GM19468 (cell line): ENCODE measurements around the gene BDKRB1.
"Not testable (repeated sequence)": the region's sequence is repeated elsewhere in the genome, so short reads cannot be mapped to it uniquely, and the experiment has no call there.

Source experiments
- ATAC-seq: cut with Tn5 transposase; IDR thresholded peaks from one replicate; pipeline ENCODE4 v1.9.1; 2021; ENCODE audit warnings: mild to moderate bottlenecking, moderate library complexity, moderate number of reproducible peaks; ENCODE audit not compliant: unreplicated experiment; ENCODE audit errors: extremely low read depth

BDKRB1 gene

DNA sequence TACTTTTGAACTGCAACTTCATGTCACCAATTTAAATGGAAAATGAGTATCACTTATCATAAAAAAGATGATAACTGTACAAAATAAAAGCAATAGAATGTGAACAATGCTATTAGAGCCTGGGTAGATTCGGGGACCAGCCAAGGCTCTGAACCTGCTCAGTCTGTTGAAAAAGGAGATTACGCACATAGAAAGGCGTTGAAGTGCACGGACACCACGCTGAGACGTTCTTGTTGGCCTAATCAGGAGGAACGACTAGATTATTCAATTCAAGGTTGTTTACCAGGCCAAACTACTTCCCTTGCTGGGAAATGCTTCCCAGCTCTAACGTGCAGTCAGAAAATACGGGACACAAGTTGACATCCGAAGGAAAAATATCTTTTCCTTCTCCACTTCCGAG is 23.5 kb upstream of the BDKRB1 start:
- ATAC-seq, result no peak

DNA sequence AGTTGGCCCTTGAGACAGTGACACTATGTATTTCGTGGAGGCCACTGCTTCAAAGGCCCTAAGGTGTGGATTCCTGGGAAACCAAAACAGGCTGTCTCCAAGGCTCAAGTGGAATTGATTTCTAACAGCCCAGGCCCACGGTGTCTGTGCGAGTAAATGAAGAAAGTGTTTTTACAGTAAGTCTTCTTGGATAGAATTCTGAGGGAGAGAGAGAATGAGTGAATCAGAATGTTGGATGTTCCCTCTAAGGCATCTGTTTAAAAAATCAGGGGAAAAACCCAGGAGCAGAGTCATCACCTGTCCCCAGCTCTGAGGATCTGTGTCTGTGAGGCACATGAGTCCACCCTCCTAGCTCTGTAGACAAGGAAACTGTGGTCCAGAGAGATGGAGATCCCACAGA is 22.3 kb upstream of the BDKRB1 start:
- no peak for ATAC-seq

DNA sequence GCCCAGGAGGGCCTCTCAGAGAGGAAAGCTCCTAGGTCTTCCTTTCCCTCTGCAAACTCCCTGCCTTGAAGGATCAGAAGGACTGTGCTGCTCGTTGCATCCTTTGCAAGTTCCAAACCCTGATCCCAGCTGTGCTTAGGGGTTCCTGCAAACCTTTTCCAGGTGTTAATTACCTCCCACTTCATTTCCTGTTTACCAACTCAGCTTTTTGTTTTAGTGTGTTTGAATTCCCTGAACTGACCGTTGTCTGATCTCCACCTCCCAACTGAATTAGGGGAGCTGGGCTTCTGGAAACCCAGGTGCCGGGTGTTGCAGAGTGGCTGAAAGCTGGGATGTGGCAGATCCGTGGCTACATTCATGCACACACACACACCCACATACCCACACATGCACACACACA is 20.6 kb upstream of the BDKRB1 start:
- ATAC-seq, result no peak

DNA sequence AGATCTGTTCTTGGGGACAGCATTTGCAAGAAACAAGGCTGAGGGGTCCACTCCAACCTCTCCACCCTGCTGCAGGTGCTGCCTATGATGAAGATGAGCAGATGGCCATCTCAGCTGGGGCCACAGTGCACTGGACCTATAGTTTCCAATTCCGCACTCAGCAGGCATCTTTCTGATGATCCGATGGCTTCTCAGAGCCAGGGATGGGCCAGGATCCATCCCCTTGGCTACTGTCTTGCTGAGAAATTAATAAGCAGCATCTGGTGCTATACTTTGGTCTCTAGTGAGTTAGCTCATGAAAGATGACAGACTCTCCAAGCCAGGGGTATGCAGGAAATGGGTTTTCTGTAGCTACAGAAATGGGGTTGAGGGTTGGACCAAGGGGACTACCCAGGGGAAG is 18.4 kb upstream of the BDKRB1 start:
- no peak for ATAC-seq

DNA sequence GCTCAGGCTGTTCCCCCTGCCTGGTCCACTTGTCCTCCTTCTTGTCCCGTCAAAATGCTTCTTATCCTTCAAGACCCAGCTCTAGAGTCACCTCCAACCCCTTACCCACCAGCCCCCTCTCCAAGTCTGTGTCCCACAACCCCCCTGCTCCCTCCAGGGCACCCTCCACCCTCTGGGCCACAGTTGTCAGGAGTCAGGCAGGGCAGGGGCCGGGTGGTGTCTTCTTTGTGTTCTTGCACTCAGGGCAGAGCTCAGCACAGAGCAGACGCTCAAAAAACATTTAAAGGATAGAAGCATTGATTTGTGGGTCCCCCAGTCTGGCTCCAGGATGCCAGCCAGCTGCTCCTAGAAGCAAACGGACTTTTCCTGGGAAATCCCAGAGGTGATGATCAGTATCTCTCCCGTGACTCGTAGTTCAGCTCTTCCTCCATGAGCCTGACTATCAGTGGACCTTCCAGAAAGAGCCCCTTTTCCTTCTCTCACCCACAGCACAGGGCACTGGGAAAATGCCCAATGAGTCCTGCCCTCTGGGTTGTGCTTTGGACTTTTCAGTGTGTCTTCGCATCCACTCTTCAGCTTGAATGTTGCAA is 17.2 kb upstream of the BDKRB1 start:
- no peak for ATAC-seq

DNA sequence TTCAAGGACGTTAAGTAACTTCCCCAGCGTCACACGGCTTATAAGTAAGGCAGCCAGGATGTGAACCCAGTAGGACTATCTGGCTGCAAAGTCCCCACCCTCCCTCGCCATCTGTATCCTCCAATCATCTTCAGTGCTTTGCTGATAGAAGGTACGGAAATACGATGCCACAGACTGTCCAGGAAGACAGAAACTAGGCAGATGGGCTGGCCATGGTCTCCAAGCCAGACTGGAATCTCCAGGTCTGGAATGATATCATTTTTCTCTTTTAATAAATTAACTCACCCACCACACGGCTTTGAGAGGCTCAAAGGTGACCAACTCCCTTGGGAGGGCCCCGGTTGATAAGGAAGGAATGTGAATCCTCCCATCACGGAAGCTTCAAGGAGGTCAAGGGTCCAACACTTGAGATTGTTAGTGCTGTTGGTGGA is 16.3 kb upstream of the BDKRB1 start:
- ATAC-seq, result no peak

DNA sequence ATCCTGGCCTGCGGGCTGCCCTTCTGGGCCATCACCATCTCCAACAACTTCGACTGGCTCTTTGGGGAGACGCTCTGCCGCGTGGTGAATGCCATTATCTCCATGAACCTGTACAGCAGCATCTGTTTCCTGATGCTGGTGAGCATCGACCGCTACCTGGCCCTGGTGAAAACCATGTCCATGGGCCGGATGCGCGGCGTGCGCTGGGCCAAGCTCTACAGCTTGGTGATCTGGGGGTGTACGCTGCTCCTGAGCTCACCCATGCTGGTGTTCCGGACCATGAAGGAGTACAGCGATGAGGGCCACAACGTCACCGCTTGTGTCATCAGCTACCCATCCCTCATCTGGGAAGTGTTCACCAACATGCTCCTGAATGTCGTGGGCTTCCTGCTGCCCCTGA is 15.4 kb upstream of the BDKRB1 start:
- ATAC-seq, result no peak

DNA sequence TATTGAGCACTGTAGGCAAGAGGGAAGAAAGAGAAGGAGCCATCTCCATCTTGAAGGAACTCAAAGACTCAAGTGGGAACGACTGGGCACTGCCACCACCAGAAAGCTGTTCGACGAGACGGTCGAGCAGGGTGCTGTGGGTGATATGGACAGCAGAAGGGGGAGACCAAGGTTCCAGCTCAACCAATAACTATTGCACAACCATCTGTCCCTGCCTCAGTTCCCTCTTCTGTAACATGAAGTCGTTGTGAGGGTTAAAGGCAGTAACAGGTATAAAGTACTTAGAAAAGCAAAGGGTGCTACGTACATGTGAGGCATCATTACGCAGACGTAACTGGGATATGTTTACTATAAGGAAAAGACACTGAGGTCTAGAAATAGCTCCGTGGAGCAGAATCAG is 13.9 kb upstream of the BDKRB1 start:
- ATAC-seq, result no peak

DNA sequence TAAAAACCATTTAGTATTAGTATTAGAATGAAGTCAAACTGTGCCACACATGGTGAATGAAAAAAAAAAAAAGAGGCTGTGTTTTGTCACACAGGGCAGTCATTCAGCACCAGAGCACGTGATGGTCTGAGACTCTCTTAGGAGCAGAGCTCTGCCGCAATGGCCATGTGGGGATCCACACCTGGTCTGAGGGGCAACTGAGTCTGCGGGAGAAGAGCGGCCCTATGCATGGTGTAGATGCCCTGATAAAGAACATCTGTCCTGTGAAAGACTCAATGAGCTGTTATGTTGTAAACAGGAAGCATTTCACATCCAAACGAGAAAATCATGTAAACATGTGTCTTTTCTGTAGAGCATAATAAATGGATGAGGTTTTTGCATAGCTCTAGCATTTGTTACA is 12.2 kb upstream of the BDKRB1 start:
- no peak for ATAC-seq

DNA sequence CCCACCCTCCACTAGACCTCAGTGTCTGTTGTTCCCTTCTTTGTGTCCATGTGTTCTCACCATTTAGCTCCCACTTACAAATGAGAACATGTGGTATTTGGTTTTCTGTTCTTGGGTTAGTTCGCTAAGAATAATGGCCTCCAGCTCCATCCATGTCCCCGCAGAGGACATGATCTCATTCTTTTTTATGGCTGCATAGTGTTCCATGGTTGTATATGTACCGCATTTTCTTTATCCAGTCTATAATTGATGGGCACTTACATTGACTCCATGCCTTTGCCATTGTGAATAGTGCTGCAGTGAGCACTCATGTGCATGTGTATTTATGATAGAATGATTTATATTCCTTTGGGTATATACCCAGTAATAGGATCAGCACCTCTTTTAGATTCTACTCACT is 10.9 kb upstream of the BDKRB1 start:
- not testable (repeated sequence) for ATAC-seq

DNA sequence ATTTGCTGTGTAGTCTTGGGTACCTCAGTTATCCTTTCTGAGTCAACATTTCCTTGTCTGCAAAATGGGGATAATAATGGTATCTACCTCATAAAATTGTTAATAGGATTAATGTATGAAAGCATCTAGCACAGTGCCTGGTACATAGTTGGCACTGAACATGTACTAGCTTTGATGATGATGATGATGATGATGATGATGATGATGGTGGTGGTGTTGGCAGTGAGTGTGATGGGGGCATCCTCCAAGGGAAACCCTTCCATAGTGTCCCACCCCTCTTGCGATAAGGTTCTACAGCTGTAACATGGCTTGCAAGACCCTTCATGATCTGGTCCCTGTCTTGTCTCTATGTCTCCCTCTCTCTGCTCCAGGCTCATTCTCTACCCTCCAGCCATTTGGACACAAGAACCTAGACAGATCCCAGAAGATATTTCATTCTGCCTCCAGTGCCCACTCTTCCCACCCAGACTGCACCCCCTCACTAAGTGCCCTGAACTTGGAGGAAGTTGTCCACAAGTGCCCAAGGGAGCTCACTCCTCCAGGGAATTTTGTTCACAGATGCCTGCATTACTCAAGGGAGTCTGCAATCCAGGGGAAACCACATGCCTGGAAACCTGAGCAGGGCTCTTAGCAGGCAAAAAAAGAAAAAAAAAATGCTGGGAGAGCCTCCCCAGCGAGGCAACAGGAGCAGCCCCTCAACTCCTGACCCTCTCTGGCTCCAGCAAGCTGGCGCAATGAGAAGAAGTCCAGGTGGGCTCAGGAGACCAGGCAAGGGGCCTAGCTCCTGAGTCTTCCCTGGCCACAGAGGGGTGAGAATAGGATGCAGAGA is 10.1 kb upstream of the BDKRB1 start:
- ATAC-seq, result no peak

DNA sequence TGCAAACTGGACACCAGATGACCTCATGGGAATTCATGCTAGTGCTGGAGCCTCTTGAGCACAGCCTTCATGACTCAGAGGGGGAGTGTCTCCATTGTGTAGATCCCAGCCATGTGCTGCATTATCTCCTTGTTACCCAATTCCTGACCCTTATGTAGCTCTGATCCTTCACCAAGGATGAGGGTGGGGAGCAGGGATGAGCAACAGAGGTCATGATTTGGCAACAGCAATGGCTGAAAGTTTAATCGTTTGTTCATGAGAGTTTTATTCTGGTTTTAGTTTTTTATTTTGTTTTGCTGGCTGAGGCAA is 9.5 kb upstream of the BDKRB1 start:
- no peak for ATAC-seq

DNA sequence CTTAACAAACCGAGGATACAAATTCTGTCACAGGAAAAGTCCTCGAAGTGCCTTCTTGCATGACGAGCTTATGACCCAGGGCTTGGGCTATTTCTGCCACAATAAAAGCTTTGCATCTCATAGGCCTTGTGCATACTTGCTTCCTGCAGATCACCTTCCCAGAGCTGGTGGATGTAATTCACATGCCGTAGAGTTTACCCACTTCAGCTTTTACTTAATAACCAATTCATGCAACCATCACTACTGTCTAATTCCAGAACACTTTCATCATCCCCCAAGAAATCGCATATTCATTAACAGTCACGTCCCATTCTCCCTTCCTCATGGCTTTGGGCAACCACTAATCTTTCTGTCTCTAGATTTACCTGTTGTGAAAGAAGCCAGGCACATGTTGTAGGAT is 9.0 kb upstream of the BDKRB1 start:
- ATAC-seq, result no peak

DNA sequence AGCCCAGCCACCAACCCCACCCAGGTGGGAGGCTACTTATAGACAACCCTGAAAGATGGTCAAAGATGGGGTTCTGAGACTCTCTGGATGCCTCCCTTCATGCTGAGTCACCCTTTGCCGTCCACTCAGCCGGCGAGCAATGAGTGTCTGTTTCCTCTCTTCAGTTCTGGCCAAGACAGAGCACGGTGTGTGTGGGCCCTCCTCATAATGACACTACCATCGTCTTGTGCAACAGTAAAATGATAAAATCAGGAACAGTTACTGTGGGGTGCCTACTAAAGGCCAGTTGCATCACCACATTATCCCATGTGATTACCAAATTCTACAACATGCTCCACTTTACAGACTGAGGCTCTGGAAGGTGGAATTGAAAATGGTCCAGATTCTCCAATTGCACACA is 7.0 kb upstream of the BDKRB1 start:
- no peak for ATAC-seq

DNA sequence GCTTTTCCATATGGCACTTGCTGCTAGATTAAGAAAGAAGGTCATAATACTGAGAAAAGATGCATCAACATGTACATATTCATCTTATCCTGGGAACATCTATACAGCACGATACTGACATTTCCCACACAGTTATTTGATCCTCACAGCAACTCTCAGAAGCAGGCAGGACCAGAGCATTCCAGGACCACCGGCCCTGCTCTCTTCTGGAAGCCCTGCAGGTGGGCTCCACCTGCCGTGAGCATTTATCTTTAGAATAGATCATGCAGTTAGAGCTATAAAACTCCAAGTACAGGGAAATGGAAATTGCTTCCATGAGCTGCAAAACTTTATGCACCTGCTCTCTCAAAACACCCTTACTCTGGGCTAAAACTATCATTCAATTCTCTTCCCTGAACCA is 5.5 kb upstream of the BDKRB1 start:
- no peak for ATAC-seq

DNA sequence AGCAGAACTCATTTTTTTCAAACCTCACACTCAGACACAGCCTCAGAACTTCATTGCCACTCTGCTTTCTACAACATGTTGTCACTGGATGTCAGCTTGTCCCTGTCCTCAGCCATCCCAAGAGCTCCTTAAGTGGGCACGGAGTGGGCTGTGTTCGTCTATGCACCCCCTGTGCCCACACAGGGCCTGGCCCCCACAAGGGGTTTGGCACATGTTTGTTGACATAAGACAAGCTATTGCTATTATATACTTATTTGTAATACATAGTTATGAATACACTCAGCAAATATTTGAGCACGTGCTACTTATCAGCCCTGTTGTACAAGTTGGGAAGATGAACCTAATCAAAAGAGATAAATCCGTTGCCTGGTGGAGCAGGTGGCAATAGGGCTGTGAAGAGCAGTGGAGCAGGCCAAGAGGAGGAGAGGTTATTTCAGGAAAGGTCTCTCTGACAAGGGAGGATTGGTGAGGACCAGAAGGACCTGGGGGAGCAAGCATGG is 4.3 kb upstream of the BDKRB1 start:
- no peak for ATAC-seq

DNA sequence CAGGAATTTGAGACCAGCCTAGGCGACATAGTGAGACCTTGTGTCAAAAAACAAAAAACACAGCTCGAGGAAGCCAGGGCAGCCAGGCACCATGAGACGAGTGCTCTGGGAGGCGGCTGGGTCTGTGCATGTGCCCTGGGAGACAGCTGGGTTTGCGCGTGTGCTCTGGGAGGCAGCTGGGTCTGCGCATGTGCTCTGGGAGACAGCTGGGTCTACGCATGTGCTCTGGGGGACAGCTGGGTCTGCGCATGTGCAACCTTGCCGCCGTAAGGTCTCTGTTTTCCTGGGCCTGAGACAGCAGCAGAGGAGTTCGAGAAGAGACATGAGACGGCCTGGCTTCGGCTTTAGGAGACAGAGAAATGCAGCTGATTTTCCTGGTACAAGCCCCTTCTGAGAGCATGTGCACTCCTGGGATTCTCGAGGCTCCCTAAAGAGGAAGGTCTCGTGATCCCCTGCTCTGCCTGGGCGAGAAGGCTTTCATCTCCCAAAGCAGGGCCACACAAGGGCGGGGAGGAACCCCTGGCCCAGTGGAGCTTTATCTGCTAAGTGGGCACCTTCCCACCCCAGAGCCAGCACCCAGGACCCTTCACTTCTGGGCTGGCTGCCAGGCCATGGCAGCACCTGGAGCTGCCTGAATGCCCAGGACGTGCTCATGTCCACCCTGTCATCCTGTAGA is 3.5 kb upstream of the BDKRB1 start:
- ATAC-seq, result no peak

DNA sequence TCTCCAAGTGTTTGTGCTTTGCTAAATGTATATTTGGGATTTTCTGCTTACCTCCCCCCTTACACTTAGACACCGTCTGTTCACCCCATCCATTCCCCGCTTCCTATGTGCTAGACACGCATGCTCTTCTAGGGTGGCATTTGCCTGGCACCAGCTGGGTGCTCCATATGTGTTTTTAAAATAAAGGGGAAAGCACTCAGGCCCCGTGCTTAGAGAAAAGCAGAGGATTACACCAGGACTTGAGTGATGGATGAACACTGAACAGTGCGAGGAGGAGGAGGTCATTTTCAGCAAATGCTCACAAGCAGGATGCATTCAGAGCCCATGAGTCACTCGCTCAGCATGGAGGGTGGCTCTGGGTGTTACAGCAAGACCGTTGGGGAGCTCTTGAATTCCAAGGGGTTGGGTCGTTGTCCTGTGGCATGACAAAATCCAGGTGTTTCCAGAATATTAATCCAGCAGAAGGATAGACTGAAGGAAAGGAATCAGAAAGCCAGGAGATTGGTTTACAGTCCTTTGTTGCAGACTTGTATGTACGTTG is 2.9 kb upstream of the BDKRB1 start:
- no peak for ATAC-seq

DNA sequence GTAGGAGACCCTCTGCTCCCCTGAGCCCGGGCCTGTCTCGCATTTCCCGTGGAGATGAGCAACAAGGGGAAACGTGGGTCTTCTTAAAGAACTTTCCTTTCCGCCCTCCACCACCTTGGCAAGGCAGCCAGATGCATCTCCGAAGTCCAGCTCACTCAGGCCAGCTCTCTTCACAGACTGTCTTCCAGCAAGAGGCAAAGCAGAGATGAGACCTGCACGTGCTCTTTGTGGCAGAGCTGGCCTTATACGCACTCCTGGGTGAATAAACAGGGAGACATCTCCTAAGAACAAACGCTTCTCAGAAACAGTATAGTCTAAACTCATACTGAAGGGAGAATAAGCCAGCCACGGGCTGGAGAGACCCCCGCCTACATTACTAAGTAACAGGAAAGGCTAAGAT is 1.3 kb upstream of the BDKRB1 start:
- no peak for ATAC-seq

DNA sequence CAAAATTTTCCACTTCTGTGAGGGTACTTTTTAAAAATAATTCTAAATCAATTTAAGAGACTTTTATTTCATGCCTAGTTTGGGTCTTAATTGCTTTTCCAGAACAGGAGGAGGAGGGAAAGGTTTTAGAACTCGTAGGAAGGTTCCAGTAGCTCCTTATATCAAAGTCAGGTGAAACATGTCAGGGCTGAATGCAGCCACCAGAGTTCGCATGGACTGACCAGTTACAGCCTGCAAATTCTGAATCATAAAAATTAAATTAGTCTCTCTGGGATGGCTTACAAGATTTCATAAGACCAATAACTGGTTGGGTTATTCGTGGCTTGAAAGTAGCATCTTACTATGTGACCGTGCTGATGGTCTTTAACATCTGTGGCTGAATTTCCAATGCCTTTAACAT is 397 bp downstream of the BDKRB1 start:
- ATAC-seq, result no peak

DNA sequence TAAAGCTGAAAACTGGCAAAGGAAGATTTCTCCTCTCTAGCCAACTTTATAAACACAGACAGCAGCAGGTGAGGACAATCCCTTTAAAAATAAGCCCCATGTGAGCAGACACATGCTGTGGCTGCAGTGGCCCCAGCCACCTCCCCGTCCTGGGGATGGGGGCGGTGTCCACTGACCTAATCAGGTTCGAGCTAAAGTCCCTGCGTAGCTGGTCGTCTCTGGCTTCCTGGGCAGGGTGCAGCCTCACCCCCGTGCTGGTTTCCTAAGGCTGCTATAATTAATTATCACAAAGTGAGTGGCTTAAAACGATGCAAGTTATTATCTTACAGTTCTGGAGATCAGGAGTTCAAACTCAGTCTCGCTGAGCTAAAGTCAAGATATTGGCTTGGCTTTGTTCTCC is 1.0 kb downstream of the BDKRB1 start:
- ATAC-seq, result no peak
